Measurements from ENCODE around the gene VWCE. TPM values are rescaled to one million over a fixed set of nuclear protein-coding genes. Genes with fewer than 3 reads are reported as not detected.

The VWCE gene
- polyA plus RNA-seq, 1 donor (not counting 4 experiments of a cell fraction or from before 2014, with no cell fraction given) = 0.30 TPM

GRCh38 chr11:61274084-61274483, 21.0 kb downstream of the VWCE start:
- TF ChIP-seq EZH2 (IDR thresholded peaks at IDR 0.05; ENCODE audit: low read length) (no peak), CTCF (optimal IDR thresholded peaks at IDR 0.05 in 1 of 3, IDR thresholded peaks at IDR 0.05 in 1 of 3, conservative IDR thresholded peaks at IDR 0.05 in 1 of 3; ENCODE audit: extremely low read depth in 1 of 3, insufficient read depth in 2 of 3, low read length in 3 of 3) (no peak)
- FAIRE-seq = no peak
- no peak overlapping the region for H3K4me3 ChIP-seq (ENCODE audit: control insufficient read depth in 2 of 3, extremely low read depth in 1 of 3, insufficient read depth in 2 of 3, low read depth in 1 of 3, low read length in 3 of 3)

GRCh38 chr11:61273178-61274078, 21.7 kb downstream of the VWCE start:
- TF ChIP-seq CTCF (optimal IDR thresholded peaks at IDR 0.05 in 1 of 3, IDR thresholded peaks at IDR 0.05 in 1 of 3, conservative IDR thresholded peaks at IDR 0.05 in 1 of 3; ENCODE audit: extremely low read depth in 1 of 3, insufficient read depth in 2 of 3, low read length in 3 of 3) (no peak), EZH2 (IDR thresholded peaks at IDR 0.05; ENCODE audit: low read length) (no peak)
- H2AFZ ChIP-seq (ENCODE audit: control insufficient read depth, low read length) = no peak overlapping the region
- peaks cover 0 to 1% of the 10 kb centered on the region in 2 experiments for H3K36me3 ChIP-seq (ENCODE audit: control insufficient read depth in 2 of 2, extremely low read depth in 1 of 2, insufficient read depth in 2 of 2, low read length in 2 of 2)
- H3K9ac ChIP-seq (ENCODE audit: control insufficient read depth, extremely low read depth, insufficient read depth, low read length) = no peak overlapping the region
- DNase-seq (ENCODE audit: low read depth, low spot score) (no peak), FAIRE-seq (no peak)
- H3K4me1 ChIP-seq (ENCODE audit: control insufficient read depth, extremely low read depth, insufficient read depth, low read length) = peaks cover 24% of the 10 kb centered on the region
- peaks cover 2% of the 10 kb centered on the region for H3K27me3 ChIP-seq (ENCODE audit: control insufficient read depth, extremely low read depth, insufficient read depth, low read length)
- no peak overlapping the region for H3K27ac ChIP-seq (ENCODE audit: control insufficient read depth, insufficient read depth, low read length)
- H3K79me2 ChIP-seq (ENCODE audit: control insufficient read depth, insufficient read depth, low read length) = no peaks in the 10 kb centered on the region
- no peaks in the 10 kb centered on the region for H3K9me3 ChIP-seq (ENCODE audit: control insufficient read depth, low read depth, low read length)
- no peaks in the 10 kb centered on the region for H3K9me1 ChIP-seq (ENCODE audit: control insufficient read depth, extremely low read depth, insufficient read depth, low read length)
- dilution Hi-C loops (cut with MboI; ENCODE audit: extremely low pct_ligation_motif_present, low sequenced_read_pairs) = no loop called here
- H4K20me1 ChIP-seq (ENCODE audit: control insufficient read depth, extremely low read depth, insufficient read depth, low read length) = no peaks in the 10 kb centered on the region
- no peak overlapping the region for H3K4me2 ChIP-seq (ENCODE audit: control insufficient read depth, extremely low read depth, insufficient read depth, low read depth, low read length)
- H3K4me3 ChIP-seq (ENCODE audit: control insufficient read depth in 2 of 3, extremely low read depth in 1 of 3, insufficient read depth in 2 of 3, low read depth in 1 of 3, low read length in 3 of 3) = no peak overlapping the region

More at GRCh38 chr11:61274084-61274483, 21.0 kb downstream of the VWCE start:
- dilution Hi-C loops (cut with MboI; ENCODE audit: extremely low pct_ligation_motif_present, low sequenced_read_pairs) = no loop called here
- Histone ChIP-seq H3K27ac (ENCODE audit: control insufficient read depth, insufficient read depth, low read length) (no peak overlapping the region), H3K27me3 (ENCODE audit: control insufficient read depth, extremely low read depth, insufficient read depth, low read length) (peaks cover 2% of the 10 kb centered on the region), H3K4me1 (ENCODE audit: control insufficient read depth, extremely low read depth, insufficient read depth, low read length) (peaks cover 24% of the 10 kb centered on the region), H3K79me2 (ENCODE audit: control insufficient read depth, insufficient read depth, low read length) (no peaks in the 10 kb centered on the region), H3K9ac (ENCODE audit: control insufficient read depth, extremely low read depth, insufficient read depth, low read length) (no peak overlapping the region), H3K4me2 (ENCODE audit: control insufficient read depth, extremely low read depth, insufficient read depth, low read depth, low read length) (no peak overlapping the region), H3K9me1 (ENCODE audit: control insufficient read depth, extremely low read depth, insufficient read depth, low read length) (no peaks in the 10 kb centered on the region), H4K20me1 (ENCODE audit: control insufficient read depth, extremely low read depth, insufficient read depth, low read length) (no peaks in the 10 kb centered on the region), H3K36me3 (ENCODE audit: control insufficient read depth in 2 of 2, extremely low read depth in 1 of 2, insufficient read depth in 2 of 2, low read length in 2 of 2) (peaks cover 0 to 1% of the 10 kb centered on the region in 2 experiments), H3K9me3 (ENCODE audit: control insufficient read depth, low read depth, low read length) (no peaks in the 10 kb centered on the region), H2AFZ (ENCODE audit: control insufficient read depth, low read length) (no peak overlapping the region)
- no peak for DNase-seq (ENCODE audit: low read depth, low spot score)

Data from keratinocyte (primary cell).